Dendritic cell treated with granulocyte-macrophage colony-stimulating factor and Interleukin-4, amounts not matched to agents 40 ng/mL and 50 ng/mL, for 4 days (primary cell): Measurements from ENCODE around the gene ENPP3.

Source experiments
- H3K27ac Mint-ChIP-seq: one replicate; pipeline ENCODE4 v1.8.0; 2022; ENCODE audit warnings: mild to moderate bottlenecking, mixed read lengths
- H3K27me3 Mint-ChIP-seq: one replicate; pipeline ENCODE4 v1.8.0; 2022; ENCODE audit warnings: mild to moderate bottlenecking, mixed read lengths
- H3K36me3 Mint-ChIP-seq: one replicate; pipeline ENCODE4 v1.8.0; 2022; ENCODE audit warnings: low read depth, mixed read lengths
- H3K4me1 Mint-ChIP-seq: one replicate; pipeline ENCODE4 v1.8.0; 2022; ENCODE audit warnings: low read depth, mixed read lengths
- H3K4me3 Mint-ChIP-seq: one replicate; pipeline ENCODE4 v1.8.0; 2022; ENCODE audit warnings: mild to moderate bottlenecking, moderate library complexity, mixed read lengths
- H3K9me3 Mint-ChIP-seq: one replicate; pipeline ENCODE4 v1.8.0; 2022; ENCODE audit warnings: mixed read lengths
- intact Hi-C: fragments of 100-400 bp; cut with micrococcal nuclease; formaldehyde crosslinking; loops from one replicate; pipeline ENCODE4 v1.15.0; 2022

Gene ENPP3

GRCh38 chr6:131781687-131782086, 144.6 kb downstream of the ENPP3 start:
- H3K36me3 Mint-ChIP-seq: no peaks in the 10 kb centered on the region
- peaks cover 14% of the 10 kb centered on the region for H3K9me3 Mint-ChIP-seq
- intact Hi-C loops: no loop called here
- H3K4me3 Mint-ChIP-seq: no peak overlapping the region
- no peaks in the 10 kb centered on the region for H3K4me1 Mint-ChIP-seq
- no peaks in the 10 kb centered on the region for H3K27me3 Mint-ChIP-seq
- H3K27ac Mint-ChIP-seq: no peak overlapping the region

- Mint-ChIP-seq H3K4me3 (no peak overlapping the region), H3K27me3 (no peaks in the 10 kb centered on the region), H3K4me1 (no peaks in the 10 kb centered on the region), H3K27ac (no peak overlapping the region), H3K9me3 (peaks cover 14% of the 10 kb centered on the region), H3K36me3 (no peaks in the 10 kb centered on the region)
- intact Hi-C loops: no loop called here
Observed at GRCh38 chr6:131782764-131783163, 145.7 kb downstream of the ENPP3 start.

- Mint-ChIP-seq H3K9me3 (peaks cover 14% of the 10 kb centered on the region), H3K36me3 (no peaks in the 10 kb centered on the region), H3K27ac (no peak overlapping the region), H3K27me3 (no peaks in the 10 kb centered on the region), H3K4me3 (no peak overlapping the region), H3K4me1 (no peaks in the 10 kb centered on the region)
- intact Hi-C loops: no loop called here
Observed at GRCh38 chr6:131784561-131784960, 147.5 kb downstream of the ENPP3 start.

DNA sequence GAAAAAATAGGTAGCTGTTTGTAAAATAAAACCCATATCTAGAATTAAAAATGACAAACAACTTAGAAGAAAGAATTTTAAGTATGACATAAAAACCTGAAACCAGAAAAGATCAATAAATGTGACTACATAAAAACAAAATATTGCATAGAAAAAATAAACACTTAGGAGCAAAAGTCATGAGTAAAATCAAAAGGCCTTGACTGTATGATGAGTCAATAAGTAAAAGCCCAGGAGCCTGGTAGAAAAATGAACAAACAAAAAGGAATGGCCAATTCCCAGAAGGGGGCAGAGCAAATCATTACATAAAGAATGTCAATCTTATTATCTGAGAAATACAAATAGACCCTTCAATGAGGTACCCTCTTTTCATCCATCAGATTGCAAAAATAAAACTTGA, 150.0 kb downstream of the ENPP3 start:
- H3K9me3 Mint-ChIP-seq: peaks cover 14% of the 10 kb centered on the region
- H3K4me1 Mint-ChIP-seq: no peaks in the 10 kb centered on the region
- intact Hi-C loops: no loop called here
- no peak overlapping the region for H3K4me3 Mint-ChIP-seq
- no peaks in the 10 kb centered on the region for H3K36me3 Mint-ChIP-seq
- no peaks in the 10 kb centered on the region for H3K27me3 Mint-ChIP-seq
- H3K27ac Mint-ChIP-seq: no peak overlapping the region

DNA sequence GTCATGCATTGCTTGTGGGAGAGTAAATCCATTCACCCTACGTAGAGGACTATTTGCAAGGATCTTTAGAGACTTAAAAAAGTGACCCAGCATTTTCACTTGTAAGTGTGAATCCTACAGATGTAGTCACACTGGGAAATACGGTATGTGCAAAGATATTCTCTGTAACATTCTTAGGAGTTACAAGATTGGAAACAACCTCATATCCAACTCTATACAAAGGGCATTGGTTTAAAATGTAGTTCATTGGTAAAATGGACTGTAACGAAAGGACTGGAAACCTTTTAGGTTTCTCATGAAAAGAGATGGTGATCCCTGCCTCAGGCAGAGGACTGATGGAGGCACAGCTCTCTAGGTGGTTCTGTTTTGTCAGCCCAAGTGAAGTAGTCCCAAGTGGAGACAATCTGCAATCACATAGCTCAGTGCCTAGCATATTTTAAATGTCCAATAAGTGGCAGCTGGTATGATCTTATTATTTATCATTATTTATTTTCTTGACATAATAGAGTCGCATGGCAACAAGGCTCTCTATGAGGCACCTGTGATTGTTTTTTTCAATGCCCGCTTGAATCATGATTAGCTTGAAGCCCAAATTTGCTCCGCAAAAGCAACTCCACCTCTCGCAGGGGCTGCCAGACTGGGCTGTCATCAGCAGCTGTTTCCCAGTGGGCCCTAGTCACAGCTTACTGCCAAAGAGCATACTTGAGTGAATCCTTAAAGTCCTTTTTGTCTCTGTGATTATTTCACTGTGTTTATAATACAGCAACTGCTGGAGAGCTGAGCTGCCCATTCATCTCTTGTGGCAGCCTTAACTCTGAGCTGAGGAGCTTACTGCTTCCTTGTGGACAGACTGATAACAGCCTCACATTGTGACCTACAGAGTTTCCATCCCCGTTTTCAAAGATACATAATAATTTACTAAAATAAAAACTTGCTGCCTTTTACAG, 150.9 kb downstream of the ENPP3 start:
- Mint-ChIP-seq H3K4me1 (no peaks in the 10 kb centered on the region), H3K27ac (no peak overlapping the region), H3K36me3 (no peaks in the 10 kb centered on the region), H3K9me3 (peaks cover 9% of the 10 kb centered on the region), H3K27me3 (no peaks in the 10 kb centered on the region), H3K4me3 (no peak overlapping the region)
- intact Hi-C loops: no loop called here

GRCh38 chr6:131789219-131789618, 152.1 kb downstream of the ENPP3 start:
- intact Hi-C loops: no loop called here

GRCh38 chr6:131791476-131791875, 154.4 kb downstream of the ENPP3 start:
- Mint-ChIP-seq H3K4me3 (no peak overlapping the region), H3K27me3 (no peaks in the 10 kb centered on the region), H3K27ac (no peak overlapping the region), H3K36me3 (no peaks in the 10 kb centered on the region), H3K4me1 (no peaks in the 10 kb centered on the region), H3K9me3 (no peaks in the 10 kb centered on the region)
- intact Hi-C loops: no loop called here

More at GRCh38 chr6:131789219-131789618, 152.1 kb downstream of the ENPP3 start:
- no peaks in the 10 kb centered on the region for H3K27me3 Mint-ChIP-seq
- no peaks in the 10 kb centered on the region for H3K36me3 Mint-ChIP-seq
- no peaks in the 10 kb centered on the region for H3K9me3 Mint-ChIP-seq
- no peak overlapping the region for H3K27ac Mint-ChIP-seq
- no peak overlapping the region for H3K4me3 Mint-ChIP-seq
- no peaks in the 10 kb centered on the region for H3K4me1 Mint-ChIP-seq

DNA sequence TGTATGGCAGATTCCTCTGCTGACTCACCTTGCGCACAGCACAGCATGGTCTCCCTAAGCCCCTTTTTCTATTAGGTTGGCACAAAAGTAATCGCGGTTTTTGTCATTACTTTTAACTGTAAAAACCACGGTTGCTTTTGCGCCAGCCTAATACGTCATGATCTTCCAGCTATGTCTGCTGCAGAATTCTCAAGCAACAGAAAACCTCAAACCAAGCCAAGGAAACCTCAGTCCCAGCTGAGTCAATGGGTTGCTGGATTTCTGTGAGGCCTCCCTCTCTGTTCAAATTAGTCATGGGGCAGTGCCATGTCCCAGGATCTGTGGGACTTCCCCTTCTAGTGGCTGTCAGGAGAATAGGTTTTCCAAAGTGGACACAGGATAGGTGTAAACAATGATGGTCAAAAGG, 155.0 kb downstream of the ENPP3 start:
- H3K4me1 Mint-ChIP-seq: no peaks in the 10 kb centered on the region
- no peaks in the 10 kb centered on the region for H3K36me3 Mint-ChIP-seq
- no peaks in the 10 kb centered on the region for H3K27me3 Mint-ChIP-seq
- H3K4me3 Mint-ChIP-seq: no peak overlapping the region
- intact Hi-C loops: no loop called here
- no peaks in the 10 kb centered on the region for H3K9me3 Mint-ChIP-seq
- no peak overlapping the region for H3K27ac Mint-ChIP-seq

GRCh38 chr6:131795366-131795765, 158.3 kb downstream of the ENPP3 start:
- no peak overlapping the region for H3K27ac Mint-ChIP-seq
- H3K4me1 Mint-ChIP-seq: no peaks in the 10 kb centered on the region
- no peaks in the 10 kb centered on the region for H3K27me3 Mint-ChIP-seq
- intact Hi-C loops: no loop called here
- no peaks in the 10 kb centered on the region for H3K9me3 Mint-ChIP-seq
- H3K36me3 Mint-ChIP-seq: no peaks in the 10 kb centered on the region
- H3K4me3 Mint-ChIP-seq: no peak overlapping the region
